Measurements from ENCODE around the gene RAET1L.

The RAET1L gene

DNA sequence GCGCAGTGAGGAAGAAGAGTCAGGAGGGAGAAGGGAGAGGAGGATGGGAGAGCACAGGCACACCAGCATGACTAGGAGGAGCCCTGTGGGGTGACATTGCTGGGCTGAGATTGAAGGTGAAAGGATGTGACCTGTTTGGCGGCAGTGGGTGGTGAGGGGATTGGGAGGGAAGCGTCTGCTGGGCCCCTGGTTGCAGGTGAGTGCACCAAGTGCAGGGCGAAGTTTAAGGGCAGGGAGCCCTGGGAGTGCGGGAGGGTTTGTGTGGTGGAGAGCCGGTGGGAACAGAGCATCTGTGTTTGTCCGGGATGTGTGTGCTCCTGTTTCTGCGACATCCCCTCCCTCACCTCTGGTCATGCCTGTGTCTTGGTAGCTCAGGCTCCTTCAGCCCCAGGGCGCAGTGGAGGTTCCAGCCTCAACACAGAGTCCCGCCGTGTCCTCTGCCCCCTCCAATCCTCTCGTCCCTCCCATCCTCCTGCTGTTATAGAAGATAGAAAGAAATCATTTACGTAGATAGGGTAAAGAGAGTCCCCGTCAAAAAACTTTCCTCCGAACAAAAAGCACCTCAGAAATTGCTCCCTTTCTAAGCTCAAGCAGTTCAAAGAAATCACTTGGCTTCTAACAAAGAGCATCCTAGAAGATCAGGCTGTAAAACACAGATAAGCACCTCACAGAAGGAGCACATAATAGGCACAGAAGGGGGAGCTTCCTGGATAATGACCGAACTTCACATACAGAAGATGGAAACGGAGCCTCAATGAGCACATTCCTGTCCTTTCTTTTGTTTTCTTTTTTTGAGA lies 36.6 kb downstream of the RAET1L start:
- no peak for DNase-seq (ENCODE audit: low read depth)
- no peak overlapping the region for H3K4me3 ChIP-seq (ENCODE audit: control insufficient read depth, low read depth, low read length)
- TF ChIP-seq CTCF (conservative IDR thresholded peaks at IDR 0.05; ENCODE audit: control insufficient read depth, insufficient read depth, low read depth, low read length): no peak

DNA sequence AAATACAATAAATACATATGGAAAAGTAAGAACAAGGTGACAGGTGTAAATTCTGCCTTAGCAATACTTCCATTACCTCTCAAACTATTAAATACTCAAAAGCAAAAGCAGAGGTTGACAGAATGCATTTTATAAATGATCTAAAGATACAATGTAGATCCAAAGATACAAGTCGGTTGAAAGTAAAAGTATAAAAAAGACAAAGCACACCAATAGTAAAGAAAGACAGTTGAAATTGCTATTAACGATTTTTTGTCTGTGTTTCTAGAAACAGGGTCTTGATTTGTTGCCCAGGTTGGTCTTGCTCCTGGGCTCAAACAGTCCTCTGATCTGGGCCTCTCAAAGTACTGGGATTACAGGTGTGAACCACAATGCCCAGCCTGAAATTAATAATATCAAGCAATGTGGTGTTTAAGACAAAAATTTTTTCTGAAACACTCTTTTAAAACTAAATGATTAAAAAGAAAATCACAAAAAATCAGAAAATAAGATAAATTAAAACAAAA lies 37.7 kb downstream of the RAET1L start:
- TF ChIP-seq CTCF (conservative IDR thresholded peaks at IDR 0.05; ENCODE audit: control insufficient read depth, insufficient read depth, low read depth, low read length): no peak
- no peak overlapping the region for H3K4me3 ChIP-seq (ENCODE audit: control insufficient read depth, low read depth, low read length)
- no peak for DNase-seq (ENCODE audit: low read depth)

DNA sequence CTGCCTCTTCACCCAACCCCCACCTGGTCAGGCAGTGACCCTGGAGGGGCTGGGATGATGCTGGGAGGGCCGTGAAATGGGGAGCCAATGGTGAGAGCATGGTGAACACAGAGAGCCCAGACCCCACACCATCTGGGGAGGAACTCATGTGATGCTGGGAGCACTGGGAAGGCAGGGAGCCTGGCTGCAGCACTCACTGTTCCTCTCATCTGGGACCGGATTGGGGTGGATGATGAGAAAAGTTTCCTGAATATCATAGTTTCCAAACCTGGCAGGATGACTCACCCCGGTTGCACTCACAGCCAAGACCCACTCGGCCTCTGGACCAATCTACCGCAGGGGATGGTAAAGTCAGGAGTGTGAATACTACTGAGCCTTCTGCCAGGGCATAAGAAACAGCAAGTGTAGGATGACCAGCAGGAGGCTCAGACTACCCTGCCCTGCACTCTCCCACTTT lies 39.8 kb downstream of the RAET1L start:
- TF ChIP-seq CTCF (conservative IDR thresholded peaks at IDR 0.05; ENCODE audit: control insufficient read depth, insufficient read depth, low read depth, low read length): no peak
- DNase-seq (ENCODE audit: low read depth): no peak
- no peak overlapping the region for H3K4me3 ChIP-seq (ENCODE audit: control insufficient read depth, low read depth, low read length)

DNA sequence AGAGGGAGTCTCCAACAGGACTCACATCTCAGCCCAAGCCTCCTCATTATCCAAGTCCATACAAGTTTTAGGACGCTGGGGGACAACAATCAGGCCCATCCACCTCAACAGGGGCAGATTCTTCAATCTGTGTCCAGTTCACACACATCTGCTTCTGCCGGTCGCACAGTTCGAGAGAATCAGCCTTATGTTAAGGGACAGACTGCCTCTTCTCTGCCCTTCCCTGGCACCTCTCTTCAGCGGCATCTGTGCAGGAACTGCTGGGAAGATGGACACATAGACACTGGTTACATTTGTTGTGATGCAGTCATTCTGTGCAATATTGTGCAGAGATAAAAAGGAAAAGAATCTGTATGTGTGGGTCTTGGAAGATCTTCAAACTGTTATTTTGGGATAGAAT lies 40.6 kb downstream of the RAET1L start:
- TF ChIP-seq CTCF (conservative IDR thresholded peaks at IDR 0.05; ENCODE audit: control insufficient read depth, insufficient read depth, low read depth, low read length): no peak
- no peak for DNase-seq (ENCODE audit: low read depth)
- H3K4me3 ChIP-seq (ENCODE audit: control insufficient read depth, low read depth, low read length): no peak overlapping the region

GRCh38 chr6:149983145-149983544 lies 42.2 kb downstream of the RAET1L start:
- TF ChIP-seq CTCF (conservative IDR thresholded peaks at IDR 0.05; ENCODE audit: control insufficient read depth, insufficient read depth, low read depth, low read length): no peak
- no peak overlapping the region for H3K4me3 ChIP-seq (ENCODE audit: control insufficient read depth, low read depth, low read length)
- DNase-seq (ENCODE audit: low read depth): no peak

- TF ChIP-seq CTCF (conservative IDR thresholded peaks at IDR 0.05; ENCODE audit: control insufficient read depth, insufficient read depth, low read depth, low read length): no peak
- no peak for DNase-seq (ENCODE audit: low read depth)
These were observed 46.0 kb downstream of the RAET1L start for GRCh38 chr6:149979293-149979692.

More at GRCh38 chr6:149979293-149979692, 46.0 kb downstream of the RAET1L start:
- no peak overlapping the region for H3K4me3 ChIP-seq (ENCODE audit: control insufficient read depth, low read depth, low read length)
